HG02759 (cell line): Measurements from ENCODE around the gene PROZ.
"Not testable (repeated sequence)": the region's sequence is repeated elsewhere in the genome, so short reads cannot be mapped to it uniquely, and the experiment has no call there.

Experiments used
- ATAC-seq: cut with Tn5 transposase; IDR thresholded peaks from one replicate; pipeline ENCODE4 v1.9.1; 2021; ENCODE audit warnings: mild to moderate bottlenecking, moderate library complexity; ENCODE audit not compliant: unreplicated experiment

Gene PROZ

GRCh38 chr13:113153810-113154748 is 4.4 kb upstream of the PROZ start:
- ATAC-seq = peak; percentile 76

DNA sequence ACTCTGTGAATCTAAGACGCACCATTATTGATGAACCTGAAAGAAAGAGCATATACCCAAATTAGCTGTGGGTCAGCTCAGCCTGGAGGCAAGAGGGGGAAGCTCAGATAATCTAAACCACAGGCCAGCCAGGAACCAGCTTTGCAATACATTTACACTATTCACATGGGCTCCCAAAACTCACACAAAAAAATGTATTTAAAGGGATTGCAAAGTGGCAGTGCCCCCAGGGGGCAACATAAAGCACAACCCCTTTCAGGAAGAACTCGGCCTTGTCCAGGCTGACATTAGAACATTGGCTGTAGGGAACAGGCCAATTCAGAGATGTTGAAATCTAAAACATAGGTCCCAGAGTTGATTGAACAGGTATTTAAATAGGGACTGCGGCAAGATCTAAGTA is 3.2 kb upstream of the PROZ start:
- ATAC-seq = no peak

- ATAC-seq = no peak
These were observed 2.3 kb upstream of the PROZ start for GRCh38 chr13:113155982-113156655.

- no peak for ATAC-seq
These were observed 1.1 kb upstream of the PROZ start for GRCh38 chr13:113157206-113157928.

DNA sequence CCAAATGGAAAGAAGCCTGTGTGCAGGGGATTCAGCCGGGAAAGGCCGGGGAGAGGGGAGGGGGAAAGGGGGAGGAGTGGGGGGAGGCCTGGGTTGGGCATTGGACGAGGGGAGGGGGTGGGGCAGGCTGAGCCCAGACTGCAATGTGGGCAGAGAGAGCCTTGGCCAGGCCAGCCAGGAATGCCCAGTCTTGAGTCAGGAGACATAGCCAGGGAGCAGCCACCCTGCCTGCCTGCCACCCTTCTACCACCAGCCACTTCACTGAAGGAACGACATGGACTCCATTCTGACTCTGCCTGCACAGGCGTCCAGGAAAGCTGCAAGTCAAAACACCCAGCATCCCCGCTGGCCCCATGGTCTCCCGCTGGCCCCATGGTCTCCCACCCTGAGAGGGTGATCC is 498 bp downstream of the PROZ start:
- ATAC-seq = no peak

DNA sequence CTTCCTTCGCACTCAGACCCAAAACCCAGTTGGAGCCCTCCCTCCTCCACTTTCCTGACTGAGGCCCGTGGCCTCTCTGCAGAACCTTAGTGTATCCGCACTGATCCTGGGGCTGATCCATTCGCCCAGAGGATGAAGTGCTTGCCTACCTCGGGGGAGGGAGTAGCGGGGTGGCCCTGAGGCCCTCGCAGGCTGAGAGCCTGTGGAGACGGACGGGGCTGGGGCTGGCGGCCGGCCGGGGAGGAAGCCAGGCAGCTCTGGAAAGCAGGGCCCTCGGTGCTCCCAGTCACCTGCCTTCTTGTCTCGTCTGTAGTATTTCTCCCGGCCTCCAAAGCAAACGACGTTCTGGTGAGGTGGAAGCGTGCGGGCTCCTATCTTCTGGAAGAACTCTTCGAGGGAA is 1.3 kb downstream of the PROZ start:
- ATAC-seq = no peak

DNA sequence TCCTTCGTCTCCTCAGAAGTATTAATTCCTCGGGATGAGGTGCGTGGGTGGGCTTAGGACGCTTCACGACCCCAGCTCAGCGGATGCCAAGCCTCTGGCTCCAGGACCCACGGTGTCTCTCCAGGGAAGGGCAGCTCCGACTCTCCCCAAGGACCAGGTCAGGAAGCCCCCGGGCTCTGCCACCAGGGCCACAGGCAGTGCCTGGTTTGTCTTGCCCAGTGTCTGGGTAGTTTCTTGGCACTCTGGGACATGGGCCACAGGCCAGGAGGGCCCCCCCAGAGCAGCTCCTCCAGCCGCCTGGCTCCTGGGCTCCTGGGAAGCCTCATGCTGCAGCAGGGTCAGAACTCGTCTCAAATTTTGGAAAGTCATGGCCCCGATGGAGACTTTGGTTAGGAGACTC is 2.5 kb downstream of the PROZ start:
- no peak for ATAC-seq

DNA sequence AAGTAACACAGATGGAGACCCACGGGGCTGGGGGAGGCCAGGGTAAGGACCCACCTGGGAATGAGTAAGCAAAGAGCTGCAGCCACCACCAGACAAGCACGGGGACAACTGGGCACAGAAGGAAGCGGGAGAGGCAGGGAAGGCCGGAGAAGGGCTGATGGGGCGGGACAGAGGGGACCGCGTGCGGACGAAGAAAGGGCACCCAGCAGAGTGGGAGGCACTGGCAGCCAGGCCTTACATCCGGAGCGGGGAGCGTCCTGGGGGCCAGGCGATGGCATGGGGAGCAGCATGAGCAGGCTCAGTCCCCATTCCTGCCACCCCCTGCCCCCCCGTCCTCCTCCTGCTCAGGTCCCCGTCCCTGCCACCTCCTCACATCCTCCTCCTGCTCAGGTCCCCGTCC is 3.0 kb downstream of the PROZ start:
- ATAC-seq = no peak

GRCh38 chr13:113161975-113162374 is 3.5 kb downstream of the PROZ start:
- not testable (repeated sequence) for ATAC-seq

DNA sequence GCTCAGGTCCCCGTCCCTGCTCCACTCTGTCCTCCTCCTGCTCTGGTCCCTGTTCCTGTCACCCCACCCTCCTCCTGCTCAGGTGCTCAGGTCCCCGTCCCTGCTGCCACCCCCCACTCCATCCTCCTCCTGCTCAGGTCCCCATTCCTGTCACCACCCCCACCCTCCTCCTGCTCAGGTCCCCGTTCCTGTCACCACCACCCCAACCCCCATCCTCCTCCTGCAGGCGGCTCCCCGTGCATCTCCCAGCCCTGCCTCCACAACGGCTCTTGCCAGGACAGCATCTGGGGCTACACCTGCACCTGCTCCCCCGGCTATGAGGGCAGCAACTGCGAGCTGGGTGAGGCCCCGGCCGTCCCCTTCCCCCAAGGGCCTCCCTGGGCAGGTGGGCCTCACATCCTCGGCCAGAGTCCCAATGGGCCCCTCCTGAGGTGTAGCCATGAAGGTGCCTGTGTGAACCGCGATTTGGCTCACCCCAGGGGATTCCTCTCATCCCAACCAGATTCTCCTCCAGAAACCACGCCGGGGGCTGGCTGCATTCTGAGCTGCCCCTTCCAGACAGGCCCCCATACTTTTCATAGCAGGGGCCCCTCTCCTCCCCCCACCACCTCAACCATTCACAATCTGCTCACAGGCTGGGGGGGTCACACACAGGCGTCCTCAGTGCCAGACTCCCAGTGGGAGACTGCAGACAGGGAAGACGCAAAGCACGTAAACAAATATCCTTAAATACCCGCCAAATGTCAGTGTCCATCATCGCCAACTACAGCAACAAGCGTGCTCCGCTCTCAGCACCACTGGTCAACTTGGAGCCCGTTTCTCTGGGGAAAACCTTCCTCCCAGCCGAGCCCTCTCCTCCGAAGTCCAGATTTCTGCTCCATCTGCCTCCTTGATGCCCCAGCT is 4.6 kb downstream of the PROZ start:
- no peak for ATAC-seq

DNA sequence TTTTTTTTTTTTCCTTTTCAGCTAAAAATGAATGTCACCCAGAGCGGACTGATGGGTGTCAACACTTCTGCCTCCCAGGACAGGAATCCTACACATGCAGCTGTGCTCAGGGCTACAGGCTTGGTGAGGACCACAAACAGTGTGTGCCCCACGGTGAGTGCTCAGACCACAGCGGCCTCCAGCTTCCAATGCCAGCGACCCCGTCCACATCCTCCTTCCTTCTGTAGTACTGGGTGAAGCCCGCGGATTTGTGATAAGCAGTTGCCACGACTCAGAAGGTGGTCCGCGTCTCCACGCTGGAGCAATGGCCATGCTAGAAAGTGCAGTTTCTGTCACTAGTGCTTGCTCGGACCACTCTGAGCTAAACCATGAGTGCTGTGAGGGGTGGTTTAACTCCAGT is 6.0 kb downstream of the PROZ start:
- ATAC-seq = no peak

DNA sequence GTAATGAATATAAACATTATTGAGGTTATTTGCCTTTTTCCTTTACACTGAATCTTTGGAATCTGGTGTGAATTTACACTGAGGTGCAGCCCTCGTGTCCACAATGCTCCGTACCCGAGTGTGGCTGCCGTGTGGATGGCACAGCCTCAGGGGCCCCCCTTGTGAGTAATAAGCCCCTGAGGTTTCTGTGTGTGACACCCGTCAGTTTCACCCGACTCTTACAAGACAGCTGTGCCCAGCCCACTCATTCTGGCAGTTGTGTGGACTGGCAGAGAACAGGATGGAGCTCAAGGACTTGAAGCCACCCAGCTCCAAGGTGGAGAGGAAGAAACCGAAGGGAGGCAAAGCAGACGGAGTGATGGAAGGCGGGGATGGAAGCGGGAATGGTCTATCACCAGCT is 7.8 kb downstream of the PROZ start:
- ATAC-seq = no peak

GRCh38 chr13:113166681-113167080 is 8.2 kb downstream of the PROZ start:
- ATAC-seq = no peak

GRCh38 chr13:113167155-113167554 is 8.7 kb downstream of the PROZ start:
- no peak for ATAC-seq

DNA sequence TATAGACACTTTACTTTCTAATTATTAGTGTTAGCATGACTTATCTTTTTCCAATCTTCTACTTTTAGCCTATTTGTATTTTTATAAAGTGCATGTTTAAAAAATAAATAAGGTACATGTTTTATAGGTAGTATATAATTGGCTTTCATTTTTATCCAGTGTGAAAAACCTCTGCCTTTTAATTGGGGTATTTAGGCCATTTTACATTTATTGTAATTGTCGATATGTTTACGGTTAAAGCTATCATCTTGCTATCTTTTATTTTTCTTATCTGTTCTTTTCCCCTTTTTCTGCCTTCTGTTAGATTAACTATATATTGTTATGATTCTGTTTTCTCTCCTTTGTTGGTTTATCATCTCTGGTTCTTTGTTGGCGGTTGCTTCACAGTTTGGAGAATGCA is 9.1 kb downstream of the PROZ start:
- no peak for ATAC-seq

GRCh38 chr13:113168211-113168610 is 9.8 kb downstream of the PROZ start:
- no peak for ATAC-seq

GRCh38 chr13:113169277-113170272 is 11.1 kb downstream of the PROZ start:
- ATAC-seq = no peak

DNA sequence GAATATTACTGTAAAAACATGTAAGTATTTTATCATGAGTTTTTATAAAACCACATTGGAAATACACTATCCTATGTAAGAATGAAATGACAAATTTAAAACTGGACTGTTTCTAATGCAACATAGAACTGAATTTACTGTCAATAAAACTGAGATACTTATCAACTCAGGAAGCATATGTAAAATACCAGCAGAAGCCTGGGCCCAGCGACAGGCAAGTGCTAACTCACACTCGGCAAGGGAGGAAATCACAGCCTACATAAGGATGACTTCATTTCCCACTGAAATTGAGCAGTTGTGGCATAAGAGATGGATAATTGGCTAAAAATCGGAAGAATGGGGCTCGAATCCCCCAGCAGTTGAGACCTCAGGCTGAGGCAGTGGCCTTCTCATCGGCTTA is 12.1 kb downstream of the PROZ start:
- no peak for ATAC-seq
